ENCODE data around the gene AHI1. TPM values are rescaled to one million over a fixed set of nuclear protein-coding genes. Genes with fewer than 3 reads are reported as not detected.
"Not testable (repeated sequence)": the region's sequence is repeated elsewhere in the genome, so short reads cannot be mapped to it uniquely, and the experiment has no call there.

The AHI1 gene
- total and polyA plus RNA-seq, 5 experiments from 2014 or later: 2.3 to 16.1 (median 4.9) TPM

- Mint-ChIP-seq H3K27ac (peak overlapping the region in 1 of 10 donors; percentile 34), H3K4me1 (peaks cover 0 to 12% (median 2%) of the 10 kb centered on the region in 4 donors), H3K9me3 (no peaks in the 10 kb centered on the region), H3K36me3 (no peaks in the 10 kb centered on the region), H3K4me3 (no peak overlapping the region), H3K27me3 (peaks cover 0 to 3% (median 0%) of the 10 kb centered on the region in 5 donors)
- ATAC-seq (no peak), DNase-seq (no peak)
- POLR2A ChIA-PET: no interaction called here
These were observed 246.6 kb downstream of the AHI1 start for GRCh38 chr6:135250751-135251497.

- Mint-ChIP-seq H3K4me3 (no peak overlapping the region), H3K36me3 (no peaks in the 10 kb centered on the region), H3K4me1 (peaks cover 0 to 12% (median 2%) of the 10 kb centered on the region in 4 donors), H3K27me3 (no peaks in the 10 kb centered on the region), H3K27ac (no peak overlapping the region), H3K9me3 (no peaks in the 10 kb centered on the region)
- no peak for DNase-seq
- no peak for ATAC-seq
- POLR2A ChIA-PET: no interaction called here
These were observed 247.3 kb downstream of the AHI1 start for GRCh38 chr6:135250234-135250633.

DNA sequence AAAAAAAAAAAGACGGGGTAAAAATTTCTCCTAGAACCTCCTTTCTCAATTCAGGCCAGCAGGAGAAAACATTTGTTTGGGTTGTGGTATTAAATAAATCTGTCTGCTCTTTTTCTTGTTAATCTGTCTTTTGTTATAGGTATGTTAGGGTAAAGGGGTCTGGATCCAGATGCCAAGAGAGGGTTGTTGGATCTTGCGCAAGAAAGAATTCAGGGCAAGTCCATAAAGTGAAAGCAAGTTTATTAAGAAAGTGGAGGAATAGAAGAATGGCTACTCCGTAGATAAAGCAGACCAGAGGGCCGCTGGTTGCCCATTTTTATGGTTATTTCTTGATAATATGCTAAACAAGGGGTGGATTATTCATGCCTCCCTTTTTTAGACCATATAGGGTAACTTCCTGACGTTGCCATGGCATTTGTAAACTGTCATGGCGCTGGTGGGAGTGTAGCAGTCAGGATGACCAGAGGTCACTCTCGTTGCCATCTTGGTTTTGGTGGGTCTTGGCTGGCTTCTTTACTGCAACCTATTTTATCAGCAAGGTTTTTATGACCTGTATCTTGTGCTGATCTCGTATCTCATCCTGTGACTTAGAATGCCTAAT lies 251.0 kb downstream of the AHI1 start:
- H3K4me3 Mint-ChIP-seq, POLR2A ChIA-PET, H3K27me3 Mint-ChIP-seq, H3K9me3 Mint-ChIP-seq, DNase-seq, H3K27ac Mint-ChIP-seq, ATAC-seq, H3K36me3 Mint-ChIP-seq: not testable (repeated sequence)
- peaks cover 0 to 12% (median 2%) of the 10 kb centered on the region in 4 donors for H3K4me1 Mint-ChIP-seq

- Mint-ChIP-seq H3K36me3 (no peaks in the 10 kb centered on the region), H3K27ac (no peak overlapping the region), H3K4me3 (no peak overlapping the region), H3K4me1 (peaks cover 0 to 4% (median under 1%) of the 10 kb centered on the region in 4 donors), H3K27me3 (no peaks in the 10 kb centered on the region), H3K9me3 (no peaks in the 10 kb centered on the region)
- no peak for DNase-seq
- no peak for ATAC-seq
- POLR2A ChIA-PET: no interaction called here
These were observed 252.7 kb downstream of the AHI1 start for GRCh38 chr6:135244805-135245204.

GRCh38 chr6:135243871-135244796 lies 253.4 kb downstream of the AHI1 start:
- ATAC-seq (no peak), DNase-seq (no peak)
- Mint-ChIP-seq H3K36me3 (no peaks in the 10 kb centered on the region), H3K4me3 (no peak overlapping the region), H3K4me1 (no peaks in the 10 kb centered on the region), H3K27me3 (no peaks in the 10 kb centered on the region), H3K27ac (no peak overlapping the region), H3K9me3 (no peaks in the 10 kb centered on the region)
- POLR2A ChIA-PET: no interaction called here

- Mint-ChIP-seq H3K27me3 (no peaks in the 10 kb centered on the region), H3K4me3 (no peak overlapping the region), H3K27ac (no peak overlapping the region), H3K4me1 (peaks cover 6 to 11% (median 8%) of the 10 kb centered on the region in 4 donors), H3K36me3 (no peaks in the 10 kb centered on the region), H3K9me3 (no peaks in the 10 kb centered on the region)
- ATAC-seq (no peak), DNase-seq (no peak)
- POLR2A ChIA-PET: no interaction called here
These were observed 256.8 kb downstream of the AHI1 start for GRCh38 chr6:135240711-135241110.

DNA sequence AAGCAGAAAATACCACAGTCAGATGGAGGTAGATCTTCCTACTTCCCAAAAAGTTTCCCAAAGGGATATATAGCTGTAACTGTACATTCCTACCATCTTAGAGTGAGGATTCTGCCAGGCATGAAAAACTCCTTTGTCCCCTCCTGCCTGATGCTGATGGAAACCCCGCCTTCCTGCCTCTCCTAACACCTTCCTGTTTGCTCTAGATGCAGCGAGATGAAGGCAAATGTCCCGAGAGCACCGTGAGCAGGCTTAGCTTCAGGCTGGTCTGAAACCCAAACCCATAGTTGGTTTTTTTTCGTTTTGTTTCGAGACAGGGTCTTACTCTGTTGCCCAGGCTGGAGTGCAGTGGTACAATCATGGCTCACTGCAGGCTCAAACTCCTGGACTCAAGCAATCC lies 260.8 kb downstream of the AHI1 start:
- DNase-seq (peak in 1 of 10 donors; percentile 6), ATAC-seq (peak in 1 of 2 donors; percentile 33)
- Mint-ChIP-seq H3K27me3 (no peaks in the 10 kb centered on the region), H3K9me3 (no peaks in the 10 kb centered on the region), H3K4me3 (peak overlapping the region in 1 of 10 donors; percentile 8), H3K27ac (peak overlapping the region in 3 of 10 donors; percentile 7 to 43 (median 13)), H3K4me1 (peaks cover 6 to 11% (median 9%) of the 10 kb centered on the region in 4 donors), H3K36me3 (no peaks in the 10 kb centered on the region)
- POLR2A ChIA-PET: interaction anchor here (1.3 kb wide), 1 partner anchor 27 kb away, joined by 3 read pairs; no protein-coding TSS in a partner anchor

DNA sequence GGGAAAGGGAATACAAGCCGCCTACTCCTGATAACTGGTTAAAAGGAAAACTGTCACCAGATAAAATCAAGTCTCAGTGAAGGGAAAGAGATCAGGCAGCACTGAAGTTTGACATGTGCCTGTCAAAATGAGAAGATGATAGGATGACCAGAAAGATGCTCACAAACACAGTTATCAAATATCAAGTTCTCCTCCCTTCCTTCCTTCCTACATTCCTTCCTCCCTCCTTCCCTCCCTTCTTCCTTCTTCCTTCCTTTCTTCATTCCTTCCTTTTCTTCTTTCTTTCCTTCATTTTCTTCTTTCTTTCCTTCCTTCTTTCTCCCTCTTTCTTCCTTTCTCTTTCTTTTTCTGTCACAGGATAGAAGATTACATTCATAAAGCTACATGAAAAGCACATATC lies 261.2 kb downstream of the AHI1 start:
- peak overlapping the region in 1 of 10 donors; percentile 7 for H3K27ac Mint-ChIP-seq
- no peaks in the 10 kb centered on the region for H3K9me3 Mint-ChIP-seq
- ATAC-seq (no peak), DNase-seq (no peak)
- no peaks in the 10 kb centered on the region for H3K27me3 Mint-ChIP-seq
- no peak overlapping the region for H3K4me3 Mint-ChIP-seq
- H3K36me3 Mint-ChIP-seq: no peaks in the 10 kb centered on the region
- H3K4me1 Mint-ChIP-seq: peaks cover 6 to 11% (median 9%) of the 10 kb centered on the region in 4 donors
- POLR2A ChIA-PET: interaction anchor here (1.3 kb wide), 1 partner anchor 27 kb away, joined by 3 read pairs; no protein-coding TSS in a partner anchor

DNA sequence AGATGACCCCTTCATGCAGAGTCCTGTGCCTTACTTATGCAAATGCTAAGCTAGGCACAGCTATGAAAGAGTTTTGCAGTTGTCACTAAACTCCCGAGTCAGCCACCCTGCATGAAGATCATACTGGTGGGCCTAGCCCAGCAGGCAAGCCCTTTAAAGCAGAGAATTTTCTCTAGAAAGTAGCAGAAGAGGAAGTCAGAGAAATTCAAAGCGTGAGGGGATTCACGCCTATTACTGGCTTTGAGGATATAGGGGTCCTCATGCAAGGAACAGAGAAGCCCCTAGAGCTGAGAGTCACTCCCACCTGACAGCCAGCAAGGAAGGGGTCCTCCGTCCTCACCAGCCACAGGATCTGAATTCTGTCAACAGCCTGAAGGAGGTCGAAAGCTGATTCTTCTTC lies 261.8 kb downstream of the AHI1 start:
- POLR2A ChIA-PET: interaction anchor here (1.3 kb wide), 1 partner anchor 26 kb away, joined by 3 read pairs; no protein-coding TSS in a partner anchor

DNA sequence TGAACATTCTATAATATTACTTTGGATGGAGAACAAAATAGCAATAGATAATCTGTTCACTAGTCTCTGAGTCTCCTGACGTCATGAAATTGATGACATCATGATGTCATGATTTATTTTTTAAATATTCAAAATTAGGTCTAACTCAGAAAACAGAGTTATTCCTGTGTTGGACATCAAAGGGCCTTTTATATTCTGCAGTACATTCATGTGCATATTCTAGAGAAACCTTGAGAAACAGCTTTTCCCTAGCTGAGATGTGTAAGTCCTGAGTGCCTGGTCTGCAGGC lies 263.1 kb downstream of the AHI1 start:
- Mint-ChIP-seq H3K4me3 (no peak overlapping the region), H3K27ac (peak overlapping the region in 1 of 10 donors; percentile 33), H3K36me3 (no peaks in the 10 kb centered on the region), H3K27me3 (no peaks in the 10 kb centered on the region), H3K9me3 (no peaks in the 10 kb centered on the region), H3K4me1 (peaks cover 6 to 11% (median 9%) of the 10 kb centered on the region in 4 donors)
- POLR2A ChIA-PET: interaction anchor here (1.1 kb wide), 1 partner anchor 10 kb away, joined by 3 read pairs; no protein-coding TSS in a partner anchor
- ATAC-seq (no peak), DNase-seq (no peak)

More for the DNA sequence above, 261.8 kb downstream of the AHI1 start:
- DNase-seq (no peak), ATAC-seq (no peak)
- H3K27me3 Mint-ChIP-seq: no peaks in the 10 kb centered on the region
- H3K27ac Mint-ChIP-seq: no peak overlapping the region
- no peaks in the 10 kb centered on the region for H3K9me3 Mint-ChIP-seq
- H3K4me1 Mint-ChIP-seq: peaks cover 6 to 11% (median 9%) of the 10 kb centered on the region in 4 donors
- no peaks in the 10 kb centered on the region for H3K36me3 Mint-ChIP-seq
- H3K4me3 Mint-ChIP-seq: no peak overlapping the region

DNA sequence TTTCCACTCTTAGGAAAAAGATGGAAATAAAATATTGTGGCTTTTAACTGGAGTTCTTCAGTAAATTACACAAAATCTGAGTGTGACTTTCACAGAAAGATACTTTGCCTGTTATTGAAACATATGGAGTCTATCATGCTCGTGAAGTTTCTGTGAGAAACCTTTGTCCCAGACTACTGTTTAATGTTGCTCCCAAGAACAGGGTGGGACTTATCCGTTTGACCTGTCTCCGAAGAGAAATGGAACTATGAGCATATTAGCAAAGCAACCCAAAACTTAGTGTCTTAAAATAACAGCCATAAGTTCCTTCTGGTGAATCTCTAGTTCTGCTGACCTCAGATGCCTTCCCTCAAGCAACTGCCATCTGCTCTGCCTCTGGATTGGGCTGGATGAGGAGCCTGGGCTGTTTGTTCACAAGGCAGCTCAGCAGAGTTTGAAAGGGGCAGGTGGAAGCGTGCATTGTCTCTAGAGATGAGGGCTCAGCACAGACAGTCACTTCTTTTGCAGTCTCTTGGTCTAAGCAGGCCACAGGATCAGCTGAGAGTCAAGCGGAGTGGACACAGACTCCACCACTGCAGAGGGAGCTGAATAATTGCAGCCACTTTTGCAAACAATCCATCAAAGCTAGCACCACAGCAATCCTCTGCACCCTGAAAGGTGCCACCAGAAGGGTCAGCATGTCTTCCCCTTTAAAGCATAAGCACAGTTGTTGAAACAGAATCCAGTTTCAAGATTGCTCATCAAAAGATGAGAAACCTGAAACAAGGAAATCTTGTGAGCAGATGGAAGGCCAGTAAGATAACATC lies 263.7 kb downstream of the AHI1 start:
- Mint-ChIP-seq H3K27me3 (no peaks in the 10 kb centered on the region), H3K36me3 (no peaks in the 10 kb centered on the region), H3K4me3 (no peak overlapping the region), H3K27ac (peak overlapping the region in 2 of 10 donors; percentile 33 to 52), H3K9me3 (no peaks in the 10 kb centered on the region), H3K4me1 (peaks cover 6 to 11% (median 9%) of the 10 kb centered on the region in 4 donors)
- DNase-seq: no peak
- ATAC-seq: no peak
- POLR2A ChIA-PET: interaction anchor here (1.1 kb wide), 1 partner anchor 10 kb away, joined by 3 read pairs; no protein-coding TSS in a partner anchor

Data from naive thymus-derived CD8-positive, alpha-beta T cell (primary cell).